B cell (primary cell): ENCODE results near the gene VCAM1. TPM values are rescaled to one million over a fixed set of nuclear protein-coding genes. Genes with fewer than 3 reads are reported as not detected.

Source experiments
- ATAC-seq: fragments of 200-7000 bp; cut with Tn5 transposase; one replicate; pipeline ENCODE4 v1.10.0; 2021; ENCODE audit warnings: low read depth, mild to moderate bottlenecking, moderate number of reproducible peaks, moderate library complexity
- CTCF ChIA-PET: fragments of 350-600 bp; sonication (Branson Sonifier 250); formaldehyde crosslinking; loops from one replicate; lab custom pipeline; 2021; ENCODE audit warnings: antibody characterized with exemption, inconsistent platforms; lab: Charles Lee
- POLR2A ChIA-PET: fragments of 350-600 bp; sonication (Branson Sonifier 250); formaldehyde crosslinking; loops from one replicate; lab custom pipeline; 2021; ENCODE audit warnings: antibody characterized with exemption; lab: Charles Lee
- DNase-seq: peaks from one replicate; pipeline ENCODE4 v3.0.0; 2013
- H2AFZ ChIP-seq: 2 replicates; pipeline ENCODE4 v1.6.1; 2012; ENCODE audit warnings: mild to moderate bottlenecking, low read depth, low read length; ENCODE audit not compliant: insufficient read depth, poor library complexity, severe bottlenecking
- H3K27ac ChIP-seq, 2 donors: 1 replicate in 1 of 2; 2 replicates in 1 of 2; pipeline ENCODE4 v1.5.1; 2012 to 2013; ENCODE audit warnings: low read length in 2 of 2, mild to moderate bottlenecking in 2 of 2, moderate library complexity in 1 of 2
- H3K27me3 ChIP-seq, 4 experiments: fragments of 200-600 bp in 1 of 4; sonication (generic) in 1 of 4; replicated peaks in 1 of 4; 1 replicate in 2 of 4; 2 replicates in 2 of 4; pipeline versions ENCODE4 v1.6.1 to v1.7.0; 2013 to 2016; ENCODE audit warnings: low read length in 3 of 4, mild to moderate bottlenecking in 2 of 4, mixed read lengths in 1 of 4, moderate library complexity in 1 of 4; ENCODE audit not compliant: insufficient read depth in 4 of 4, control insufficient read depth in 3 of 4; ENCODE audit errors: control extremely low read depth in 1 of 4
- H3K36me3 ChIP-seq, 2 experiments: replicated peaks in 1 of 2; 1 replicate in 1 of 2; 2 replicates in 1 of 2; pipeline versions ENCODE4 v1.6.1 to v1.7.1; 2013; ENCODE audit warnings: low read length in 1 of 2; ENCODE audit not compliant: insufficient read depth in 2 of 2, control insufficient read depth in 1 of 2; ENCODE audit errors: control extremely low read depth in 1 of 2, extremely low read depth in 1 of 2
- H3K4me1 ChIP-seq, 2 donors: fragments of 200-600 bp in 1 of 2; sonication (generic) in 1 of 2; 1 replicate in 1 of 2; 2 replicates in 1 of 2; pipeline versions ENCODE4 v1.5.1 to v1.6.1; 2013 to 2017; ENCODE audit warnings: low read length in 2 of 2; ENCODE audit not compliant: control insufficient read depth in 2 of 2, insufficient read depth in 2 of 2
- H3K4me2 ChIP-seq: replicated peaks from 2 replicates; pipeline ENCODE3; 2012; ENCODE audit warnings: mild to moderate bottlenecking, low read depth, low read length; ENCODE audit not compliant: poor library complexity, severe bottlenecking
- H3K4me3 ChIP-seq, 5 experiments: fragments of 200-600 bp in 1 of 5; sonication (generic) in 1 of 5; 1 replicate in 3 of 5; 2 replicates in 2 of 5; pipeline versions ENCODE4 v1.5.1 to v1.7.0; 2011 to 2016; ENCODE audit warnings: low read length in 4 of 5, mild to moderate bottlenecking in 4 of 5, low read depth in 2 of 5, control low read depth in 1 of 5, moderate library complexity in 1 of 5; ENCODE audit not compliant: insufficient read depth in 1 of 5; ENCODE audit errors: control extremely low read depth in 1 of 5, extremely low read depth in 1 of 5
- H3K79me2 ChIP-seq: fragments of 200-600 bp; sonication (generic); one replicate; pipeline ENCODE4 v1.6.0; 2016; ENCODE audit warnings: low read length; ENCODE audit not compliant: control insufficient read depth, insufficient read depth
- H3K9ac ChIP-seq: fragments of 200-600 bp; sonication (generic); 2 replicates; pipeline ENCODE4 v1.6.1; 2017; ENCODE audit warnings: mild to moderate bottlenecking, low read length, moderate library complexity
- H3K9me3 ChIP-seq, 3 donors: one replicate each; pipeline versions ENCODE4 v1.6.1 to v1.7.1; 2013; ENCODE audit warnings: low read length in 2 of 3; ENCODE audit not compliant: control insufficient read depth in 2 of 3, insufficient read depth in 1 of 3; ENCODE audit errors: control extremely low read depth in 1 of 3
- H4K20me1 ChIP-seq: 2 replicates; pipeline ENCODE4 v1.6.0; 2012; ENCODE audit warnings: mild to moderate bottlenecking, low read length; ENCODE audit not compliant: insufficient read depth, control insufficient read depth, poor library complexity, severe bottlenecking
- H3K27ac Mint-ChIP-seq: one replicate; pipeline ENCODE4 v1.8.0; 2021; ENCODE audit warnings: mixed read lengths
- H3K27me3 Mint-ChIP-seq: one replicate; pipeline ENCODE4 v1.8.0; 2021; ENCODE audit warnings: mixed read lengths
- H3K4me1 Mint-ChIP-seq: one replicate; pipeline ENCODE4 v1.8.0; 2021; ENCODE audit warnings: mixed read lengths
- H3K4me3 Mint-ChIP-seq: one replicate; pipeline ENCODE4 v1.8.0; 2021; ENCODE audit warnings: mixed read lengths
- H3K9me3 Mint-ChIP-seq: one replicate; pipeline ENCODE4 v1.8.0; 2022; ENCODE audit warnings: mixed read lengths; ENCODE audit not compliant: insufficient read depth
- CTCF ChIP-seq: fragments of 200-600 bp; IDR thresholded peaks from one replicate; pipeline ENCODE4 v1.8.0; 2022; ENCODE audit warnings: antibody characterized with exemption, mild to moderate bottlenecking
- EZH2 ChIP-seq: IDR thresholded peaks from 2 replicates; pipeline ENCODE4 v1.6.1; 2012; ENCODE audit warnings: borderline replicate concordance, low read depth, mild to moderate bottlenecking, moderate library complexity, low read length; ENCODE audit not compliant: insufficient read depth, poor library complexity, severe bottlenecking
- WGBS: methylation state at CpG from one replicate; pipeline ENCODE4 v1.1.5; 2013; ENCODE audit warnings: missing lambda C conversion rate; ENCODE audit not compliant: insufficient coverage; 5-methylcytosine and 5-hydroxymethylcytosine counted together
- intact Hi-C: fragments of 100-400 bp; cut with micrococcal nuclease; formaldehyde crosslinking; loops from one replicate; pipeline ENCODE4 v1.10.0; 2022
- polyA plus RNA-seq: library from polyadenylated mRNA; depleted of rRNA; stranded (reverse); fragments of >200 nt; gene quantifications from 2 replicates; pipeline ENCODE4 v1.2.3, GENCODE V29; 2012
- total RNA-seq, 2 donors: library from RNA; stranded (reverse); fragments of 120-200 nt in 1 of 2; gene quantifications; 1 replicate in 1 of 2; 2 replicates in 1 of 2; pipeline versions ENCODE4 v1.2.3 to v1.2.4, GENCODE V29; 2013 to 2022

VCAM1 gene
- total and polyA plus RNA-seq, 2 donors (not counting 1 experiment from before 2014, with no cell fraction given): not detected

- CTCF ChIA-PET: no interaction called here
- no peak overlapping the region for H3K27ac ChIP-seq
- H3K4me3 Mint-ChIP-seq: no peak overlapping the region
- H3K9me3 Mint-ChIP-seq: peaks cover 3% of the 10 kb centered on the region
- ATAC-seq (no peak), DNase-seq (no peak)
- WGBS: 100% methylated on average over 2 of the region's 2 CpGs
- peaks cover 0 to 7% (median 0%) of the 10 kb centered on the region in 4 experiments for H3K27me3 ChIP-seq
- H3K9me3 ChIP-seq: peaks cover 0 to 3% (median 0%) of the 10 kb centered on the region in 3 donors
- no peaks in the 10 kb centered on the region for H4K20me1 ChIP-seq
- no peaks in the 10 kb centered on the region for H3K4me1 ChIP-seq
- no peak overlapping the region for H2AFZ ChIP-seq
- no peaks in the 10 kb centered on the region for H3K79me2 ChIP-seq
- no peak overlapping the region for H3K4me2 ChIP-seq
- H3K27me3 Mint-ChIP-seq: peaks cover 24% of the 10 kb centered on the region
- TF ChIP-seq CTCF (no peak), EZH2 (no peak)
- intact Hi-C loops: no loop called here
- no peak overlapping the region for H3K27ac Mint-ChIP-seq
- H3K36me3 ChIP-seq: no peaks in the 10 kb centered on the region
- no peak overlapping the region for H3K4me3 ChIP-seq
- POLR2A ChIA-PET: no interaction called here
- no peak overlapping the region for H3K9ac ChIP-seq
- H3K4me1 Mint-ChIP-seq: no peaks in the 10 kb centered on the region
Observed at GRCh38 chr1:100786870-100787269, 67.3 kb downstream of the VCAM1 start.

Other genes with a start within 250 kb of the VCAM1 start
- gene GPR88, start 181.6 kb upstream of the VCAM1 start, total RNA-seq: not detected in 2 replicates
- gene GPR88, start 181.6 kb upstream of the VCAM1 start, polyA plus RNA-seq: not detected in 2 replicates
- gene EXTL2, start 175.1 kb downstream of the VCAM1 start, total RNA-seq: 3.9 and 4.6 TPM in 2 replicates
- gene EXTL2, start 175.1 kb downstream of the VCAM1 start, polyA plus RNA-seq: 1.3 and 1.7 TPM in 2 replicates
- 26.7 and 28.6 TPM in 2 replicates for gene SLC30A7, start 176.3 kb downstream of the VCAM1 start, total RNA-seq
- 5.2 and 5.8 TPM in 2 replicates for gene SLC30A7, start 176.3 kb downstream of the VCAM1 start, polyA plus RNA-seq